HCT116 (cell line): Measurements from ENCODE around the gene OR6B2. TPM values are rescaled to one million over a fixed set of nuclear protein-coding genes. Genes with fewer than 3 reads are reported as not detected.

ENCODE experiments used
- ATAC-seq: fragments of 200-7000 bp; cut with Tn5 transposase; 2 replicates; pipeline ENCODE4 v1.9.1; 2020; ENCODE audit warnings: mild to moderate bottlenecking, moderate library complexity
- BruUV-seq: library from RNA; stranded (reverse); fragments of 400-500 nt; replicated peaks from 2 replicates; lab custom pipeline; 2021; lab: Mats Ljungman, UMichigan
- CTCF ChIA-PET: fragments of 300-600 bp; sonication (Branson Sonifier 250); formaldehyde crosslinking; loops from one replicate; lab custom pipeline; 2021; ENCODE audit warnings: antibody characterized with exemption; lab: Charles Lee
- POLR2A ChIA-PET: fragments of 300-600, 350-600 bp; sonication (Branson Sonifier 250); formaldehyde crosslinking; loops from one replicate; lab custom pipeline; 2021; ENCODE audit warnings: antibody characterized with exemption; lab: Charles Lee
- RAD21 ChIA-PET, 2 experiments: fragments of 300-600 bp; sonication (Branson Sonifier 250); formaldehyde crosslinking; loops; one replicate each; lab custom pipeline; 2023; ENCODE audit warnings: low total read pairs in 2 of 2; ENCODE audit not compliant: uncharacterized antibody in 2 of 2, unreplicated experiment in 2 of 2, low non-redundant PET in 1 of 2; lab: Charles Lee
- DNase-seq: peaks from one replicate; pipeline ENCODE4 v3.0.0-alpha.2; 2010; ENCODE audit warnings: low read depth, low spot score
- H2AFZ ChIP-seq: fragments of 200-600 bp; shearing (Covaris generic), sonication (generic); 2 replicates; pipeline ENCODE4 v1.6.1; 2017; ENCODE audit warnings: low read depth, mixed run types, mixed read lengths, antibody characterized with exemption, low read length; ENCODE audit not compliant: poor library complexity, severe bottlenecking
- H3K27ac ChIP-seq: 2 replicates; pipeline ENCODE4 v1.5.1; 2012; ENCODE audit warnings: low read depth, low read length
- H3K27me3 ChIP-seq: fragments of 200-600 bp; sonication (generic); 2 replicates; pipeline ENCODE4 v1.6.1; 2016; ENCODE audit warnings: mixed run types, low read length, mixed read lengths; ENCODE audit not compliant: insufficient read depth
- H3K36me3 ChIP-seq, 2 experiments: fragments of 200-500 bp in 1 of 2; fragments of 200-600 bp in 1 of 2; sonication (Bioruptor generic) in 1 of 2; sonication (generic) in 1 of 2; 2 replicates each; pipeline versions ENCODE4 v1.5.1 to v1.6.1; 2014 to 2016; ENCODE audit warnings: low read length in 2 of 2, inconsistent platforms in 1 of 2, mixed read lengths in 1 of 2, mixed run types in 1 of 2; ENCODE audit not compliant: insufficient read depth in 2 of 2, control insufficient read depth in 1 of 2
- H3K4me1 ChIP-seq, 2 experiments: fragments of 200-600 bp in 1 of 2; sonication (generic) in 1 of 2; 2 replicates each; pipeline versions ENCODE4 v1.5.1 to v1.6.1; 2012 to 2017; ENCODE audit warnings: low read length in 2 of 2, inconsistent platforms in 1 of 2, mild to moderate bottlenecking in 1 of 2, mixed read lengths in 1 of 2, mixed run types in 1 of 2, moderate library complexity in 1 of 2; ENCODE audit not compliant: insufficient read depth in 2 of 2, control insufficient read depth in 1 of 2
- H3K4me2 ChIP-seq: fragments of 200-600 bp; sonication (generic); 2 replicates; pipeline ENCODE4 v1.6.1; 2017; ENCODE audit warnings: mixed run types, low read length, mixed read lengths
- H3K4me3 ChIP-seq, 2 experiments: fragments of 200-600 bp in 1 of 2; sonication (generic) in 1 of 2; replicated peaks in 1 of 2; 2 replicates each; pipeline ENCODE4 v1.5.1; 2011 to 2016; ENCODE audit warnings: low read length in 2 of 2, control low read depth in 1 of 2, low read depth in 1 of 2, mild to moderate bottlenecking in 1 of 2, mixed read lengths in 1 of 2, mixed run types in 1 of 2
- H3K79me2 ChIP-seq: fragments of 200-600 bp; sonication (generic); 2 replicates; pipeline ENCODE4 v1.6.1; 2017; ENCODE audit warnings: mild to moderate bottlenecking, mixed run types, low read length, moderate library complexity, mixed read lengths; ENCODE audit not compliant: insufficient read depth
- H3K9ac ChIP-seq: fragments of 200-600 bp; sonication (generic); 2 replicates; pipeline ENCODE4 v1.6.1; 2016; ENCODE audit warnings: low read length, mixed read lengths
- H3K9me2 ChIP-seq: fragments of 200-600 bp; sonication (generic), shearing (Covaris generic); 2 replicates; pipeline ENCODE4 v1.6.1; 2017; ENCODE audit warnings: mixed run types, mild to moderate bottlenecking, moderate library complexity; ENCODE audit not compliant: insufficient read depth
- H3K9me3 ChIP-seq, 2 experiments: fragments of 200-500 bp in 1 of 2; fragments of 200-600 bp in 1 of 2; sonication (Bioruptor generic) in 1 of 2; sonication (generic) in 1 of 2; 2 replicates each; pipeline ENCODE4 v1.6.1; 2014 to 2017; ENCODE audit warnings: low read length in 2 of 2, mixed read lengths in 2 of 2, inconsistent platforms in 1 of 2, low read depth in 1 of 2, mild to moderate bottlenecking in 1 of 2, mixed run types in 1 of 2, moderate library complexity in 1 of 2; ENCODE audit not compliant: control insufficient read depth in 1 of 2, insufficient read depth in 1 of 2
- H4K20me1 ChIP-seq: fragments of 200-600 bp; sonication (generic), shearing (Covaris generic); 2 replicates; pipeline ENCODE4 v1.6.1; 2017; ENCODE audit warnings: mixed run types, mild to moderate bottlenecking, moderate library complexity; ENCODE audit not compliant: insufficient read depth
- ATF3 ChIP-seq: IDR thresholded peaks from 2 replicates; pipeline ENCODE4 v1.6.1; 2012
- CBX3 ChIP-seq: IDR thresholded peaks from 2 replicates; pipeline ENCODE4 v1.6.1; 2012; ENCODE audit warnings: low read depth
- ELF1 ChIP-seq: IDR thresholded peaks from 2 replicates; pipeline ENCODE4 v1.6.1; 2012; ENCODE audit warnings: low read depth, borderline replicate concordance
- EZH2phosphoT487 ChIP-seq: fragments of 200-600 bp; IDR thresholded peaks from 2 replicates; pipeline ENCODE4 v1.6.1; 2018; ENCODE audit warnings: antibody characterized with exemption, borderline replicate concordance
- FOSL1 ChIP-seq: IDR thresholded peaks from 2 replicates; pipeline ENCODE4 v1.6.1; 2012; ENCODE audit warnings: low read depth
- JUND ChIP-seq: IDR thresholded peaks from 2 replicates; pipeline ENCODE4 v1.6.1; 2012
- MAX ChIP-seq: IDR thresholded peaks from 2 replicates; pipeline ENCODE4 v1.6.1; 2012
- RAD21 ChIP-seq: IDR thresholded peaks from 2 replicates; pipeline ENCODE4 v1.6.1; 2012; ENCODE audit warnings: low read depth, mild to moderate bottlenecking
- SIN3A ChIP-seq: IDR thresholded peaks from 2 replicates; pipeline ENCODE4 v1.6.1; 2012; ENCODE audit warnings: low read depth
- SP1 ChIP-seq: IDR thresholded peaks from 2 replicates; pipeline ENCODE4 v1.6.1; 2012; ENCODE audit warnings: low read depth
- TCF7L2 ChIP-seq: IDR thresholded peaks from 2 replicates; pipeline ENCODE4 v1.7.0; 2011; ENCODE audit warnings: borderline replicate concordance, inconsistent platforms; ENCODE audit not compliant: insufficient read depth, insufficient read length; ENCODE audit errors: extremely low read depth
- YY1 ChIP-seq: IDR thresholded peaks from 2 replicates; pipeline ENCODE4 v1.6.1; 2011; ENCODE audit warnings: low read length, low read depth, moderate library complexity, mild to moderate bottlenecking; ENCODE audit not compliant: insufficient replicate concordance; ENCODE audit errors: extremely low read depth
- ZFX ChIP-seq: fragments of 450-650 bp; IDR thresholded peaks from 2 replicates; pipeline ENCODE4 v1.6.1; 2017
- ZNF274 ChIP-seq: fragments of 200-500 bp; sonication (Bioruptor generic); IDR thresholded peaks from 2 replicates; pipeline ENCODE4 v1.6.1; 2014; ENCODE audit warnings: mild to moderate bottlenecking, low read depth, low read length, inconsistent platforms
- intact Hi-C: fragments of 100-400 bp; cut with micrococcal nuclease; formaldehyde crosslinking; loops from 2 replicates; pipeline ENCODE4 v1.10.0; 2022
- total RNA-seq: library from RNA; stranded (reverse); gene quantifications from one replicate; pipeline ENCODE4 v1.2.1, GENCODE V29; 2021; ENCODE audit not compliant: unreplicated experiment

Gene OR6B2
- total RNA-seq, 1 experiment from 2014 or later, result not detected

GRCh38 chr2:239985356-239985755, 44.9 kb downstream of the OR6B2 start:
- Histone ChIP-seq H4K20me1 (0 out of 2 replicates have a peak, but pooled peaks cover 3% of the 10 kb centered on the region), H3K9ac (no peak overlapping the region), H3K27me3 (no peaks in the 10 kb centered on the region), H3K79me2 (peaks cover 37% of the 10 kb centered on the region), H3K9me2 (no peaks in the 10 kb centered on the region), H2AFZ (no peak overlapping the region), H3K9me3 (no peaks in the 10 kb centered on the region), H3K4me1 (no peaks in the 10 kb centered on the region), H3K4me3 (no peak overlapping the region), H3K4me2 (no peak overlapping the region), H3K36me3 (peaks cover 14 to 43% of the 10 kb centered on the region in 2 experiments; a peak in 3 of 4 replicates), H3K27ac (no peak overlapping the region)
- ATAC-seq (no peak), DNase-seq (no peak)
- intact Hi-C loops, result no loop called here
- TF ChIP-seq SIN3A (no peak), YY1 (no peak), FOSL1 (no peak), TCF7L2 (no peak), SP1 (no peak), CBX3 (no peak), ZFX (no peak), RAD21 (no peak), EZH2phosphoT487 (no peak), ZNF274 (no peak), MAX (no peak), ATF3 (no peak), JUND (no peak), ELF1 (no peak)
- BruUV-seq, result no TSS peak
- ChIA-PET RAD21 (no interaction called here), POLR2A (no interaction called here), CTCF (no interaction called here)
